ENCODE results near the gene THSD4. TPM values are rescaled to one million over a fixed set of nuclear protein-coding genes. Genes with fewer than 3 reads are reported as not detected.
A peak's percentile ranks its signal among the peaks of the same experiment; 100 is the strongest.

The THSD4 gene
- total RNA-seq, 6 experiments from 2014 or later = 5.2 to 21.8 (median 13.7) TPM

DNA sequence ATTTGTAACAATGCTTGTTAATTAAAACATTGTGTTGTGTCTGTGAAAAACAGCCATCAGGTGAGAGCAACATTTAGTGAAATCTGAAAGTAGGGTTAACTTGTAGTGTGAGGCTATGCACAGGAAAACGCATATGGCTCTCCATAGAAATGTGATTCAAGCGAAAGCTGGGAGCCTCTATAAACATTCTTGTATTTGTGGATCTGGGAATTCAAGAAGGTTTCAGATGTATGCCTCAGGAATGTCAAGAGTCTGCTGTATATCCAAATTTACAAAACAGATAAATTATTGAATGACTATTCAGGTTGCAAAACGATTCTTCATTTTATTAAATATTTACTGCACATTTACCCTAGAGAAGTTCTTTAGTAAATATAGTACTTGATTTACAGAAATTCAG, 166.0 kb downstream of the THSD4 start:
- H3K27me3 ChIP-seq = no peaks in the 10 kb centered on the region
- no peaks in the 10 kb centered on the region for H3K36me3 ChIP-seq
- ATAC-seq (no peak), DNase-seq (no peak)
- WGBS (ENCODE audit: insufficient coverage, low coverage, low lambda C conversion rate, missing lambda C conversion rate) = 73% methylated on average over 3 of the region's 3 CpGs
- peaks cover 0 to 35% (median 14%) of the 10 kb centered on the region in 4 donors for H3K4me1 ChIP-seq
- no peak overlapping the region for H3K4me3 ChIP-seq
- no peak for TF ChIP-seq POLR2A (IDR thresholded peaks at IDR 0.05)
- TF ChIP-seq, protein P1, sequence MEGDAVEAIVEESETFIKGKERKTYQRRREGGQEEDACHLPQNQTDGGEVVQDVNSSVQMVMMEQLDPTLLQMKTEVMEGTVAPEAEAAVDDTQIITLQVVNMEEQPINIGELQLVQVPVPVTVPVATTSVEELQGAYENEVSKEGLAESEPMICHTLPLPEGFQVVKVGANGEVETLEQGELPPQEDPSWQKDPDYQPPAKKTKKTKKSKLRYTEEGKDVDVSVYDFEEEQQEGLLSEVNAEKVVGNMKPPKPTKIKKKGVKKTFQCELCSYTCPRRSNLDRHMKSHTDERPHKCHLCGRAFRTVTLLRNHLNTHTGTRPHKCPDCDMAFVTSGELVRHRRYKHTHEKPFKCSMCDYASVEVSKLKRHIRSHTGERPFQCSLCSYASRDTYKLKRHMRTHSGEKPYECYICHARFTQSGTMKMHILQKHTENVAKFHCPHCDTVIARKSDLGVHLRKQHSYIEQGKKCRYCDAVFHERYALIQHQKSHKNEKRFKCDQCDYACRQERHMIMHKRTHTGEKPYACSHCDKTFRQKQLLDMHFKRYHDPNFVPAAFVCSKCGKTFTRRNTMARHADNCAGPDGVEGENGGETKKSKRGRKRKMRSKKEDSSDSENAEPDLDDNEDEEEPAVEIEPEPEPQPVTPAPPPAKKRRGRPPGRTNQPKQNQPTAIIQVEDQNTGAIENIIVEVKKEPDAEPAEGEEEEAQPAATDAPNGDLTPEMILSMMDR (IDR thresholded peaks at IDR 0.05) = no peak
- H3K9me3 ChIP-seq = no peaks in the 10 kb centered on the region
- H3K27ac ChIP-seq = peak overlapping the region in 2 of 3 donors; percentile 6 to 59
- intact Hi-C loops (cut with DNase I) = no loop called here

DNA sequence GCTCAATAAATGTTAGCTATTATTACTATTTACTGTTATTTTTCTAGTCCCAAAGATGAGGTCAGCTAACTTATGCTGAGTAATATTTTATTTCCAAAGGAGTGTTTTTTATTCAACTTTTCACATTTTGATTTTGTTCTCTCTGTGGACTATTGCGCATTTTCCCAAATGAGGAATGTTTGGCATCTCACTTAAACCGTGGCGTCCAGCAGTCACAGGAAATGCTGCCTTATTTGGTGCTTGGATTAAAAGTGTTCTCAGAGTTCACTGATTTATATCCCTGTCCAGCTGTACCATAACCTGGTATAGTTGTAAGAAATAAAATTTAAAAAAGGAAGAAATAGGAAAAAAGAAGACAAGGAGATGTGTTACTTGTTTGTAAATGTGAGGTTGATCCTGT, 166.8 kb downstream of the THSD4 start:
- 46% methylated on average over 3 of the region's 3 CpGs for WGBS (ENCODE audit: insufficient coverage, low coverage, low lambda C conversion rate, missing lambda C conversion rate)
- no peaks in the 10 kb centered on the region for H3K36me3 ChIP-seq
- TF ChIP-seq, protein P1 (IDR thresholded peaks at IDR 0.05) = no peak
- TF ChIP-seq POLR2A (IDR thresholded peaks at IDR 0.05) = no peak
- intact Hi-C loops (cut with DNase I) = no loop called here
- H3K27me3 ChIP-seq = no peaks in the 10 kb centered on the region
- ATAC-seq (no peak), DNase-seq (no peak)
- H3K9me3 ChIP-seq = no peaks in the 10 kb centered on the region
- H3K4me1 ChIP-seq = peaks cover 0 to 35% (median 14%) of the 10 kb centered on the region in 4 donors
- no peak overlapping the region for H3K4me3 ChIP-seq
- no peak overlapping the region for H3K27ac ChIP-seq

DNA sequence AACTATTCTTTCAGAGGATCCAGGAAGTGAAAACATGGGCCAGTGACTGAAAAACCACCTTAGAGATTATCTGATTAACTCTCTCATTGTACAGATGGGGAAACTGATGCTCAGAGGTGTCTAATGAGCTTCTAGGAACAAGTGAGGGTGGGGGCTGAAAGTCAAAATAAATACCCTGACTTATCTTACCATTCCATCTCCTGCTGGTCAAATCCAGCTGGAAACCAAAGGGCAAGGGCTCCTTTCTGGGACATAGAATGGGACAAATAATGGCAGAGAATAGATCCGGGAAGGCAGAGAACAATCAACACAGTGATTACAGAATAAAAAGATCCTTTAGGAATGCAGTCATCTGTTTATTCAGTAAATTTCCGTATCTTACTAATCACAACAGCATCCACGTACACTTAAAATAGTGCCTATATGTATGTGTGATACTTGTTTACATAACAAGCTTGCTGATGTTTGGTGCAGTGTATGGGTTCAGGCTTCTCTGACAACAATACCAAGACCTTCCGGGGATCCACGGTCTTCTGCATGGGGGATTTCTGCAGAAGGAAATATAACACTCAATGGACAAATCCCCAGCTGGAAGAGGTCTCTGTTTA, 173.2 kb downstream of the THSD4 start:
- no peak overlapping the region for H3K4me3 ChIP-seq
- intact Hi-C loops (cut with DNase I) = no loop called here
- no peaks in the 10 kb centered on the region for H3K9me3 ChIP-seq
- DNase-seq = no peak
- no peaks in the 10 kb centered on the region for H3K27me3 ChIP-seq
- H3K36me3 ChIP-seq = no peaks in the 10 kb centered on the region
- H3K4me1 ChIP-seq = peaks cover 0 to 7% (median under 1%) of the 10 kb centered on the region in 4 donors
- no peak for TF ChIP-seq POLR2A (IDR thresholded peaks at IDR 0.05)
- TF ChIP-seq, protein P1 (IDR thresholded peaks at IDR 0.05) = no peak
- WGBS (ENCODE audit: insufficient coverage, low coverage, low lambda C conversion rate, missing lambda C conversion rate) = 62% methylated on average over 5 of the region's 5 CpGs
- peak overlapping the region in 1 of 3 donors; percentile 31 for H3K27ac ChIP-seq
- peak in 1 of 4 donors; percentile 79 for ATAC-seq

DNA sequence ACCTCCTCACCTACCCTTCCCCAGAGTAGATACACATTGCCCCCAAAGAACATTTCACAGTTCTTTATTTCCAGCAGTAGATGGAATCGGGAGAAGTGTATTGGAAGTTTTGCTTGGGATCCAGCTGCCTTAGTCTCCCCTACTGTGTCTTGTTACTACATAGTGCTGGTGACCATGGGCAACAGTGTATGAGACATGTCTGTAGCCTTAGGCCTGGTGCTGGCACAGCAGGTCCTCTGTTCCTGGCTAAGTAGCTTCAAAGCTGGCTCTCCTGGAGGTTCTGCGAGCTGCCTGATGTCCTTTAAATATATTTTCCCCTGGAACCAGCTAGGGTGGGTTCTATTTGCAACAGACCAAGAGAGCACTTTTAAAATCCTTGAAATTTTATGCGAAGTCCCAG, 174.7 kb downstream of the THSD4 start:
- Histone ChIP-seq H3K36me3 (no peaks in the 10 kb centered on the region), H3K4me1 (peaks cover 0 to 23% (median 7%) of the 10 kb centered on the region in 4 donors), H3K27ac (no peak overlapping the region), H3K27me3 (no peaks in the 10 kb centered on the region), H3K9me3 (no peaks in the 10 kb centered on the region), H3K4me3 (no peak overlapping the region)
- no peak for TF ChIP-seq POLR2A (IDR thresholded peaks at IDR 0.05)
- TF ChIP-seq, protein P1 (IDR thresholded peaks at IDR 0.05) = no peak
- ATAC-seq = no peak
- DNase-seq = no peak
- WGBS (ENCODE audit: insufficient coverage, low coverage, low lambda C conversion rate, missing lambda C conversion rate) = 100% methylated on average over 1 of the region's 3 CpGs
- intact Hi-C loops (cut with DNase I) = no loop called here
